NOMO-1 (cell line): Measurements from ENCODE around the gene AGAP1.

Experiments used
- DNase-seq, 2 experiments: peaks; one replicate each; lab custom pipeline; 2025; ENCODE audit not compliant: unreplicated experiment in 2 of 2; lab: John Stamatoyannopoulos, UW

The AGAP1 gene

DNA sequence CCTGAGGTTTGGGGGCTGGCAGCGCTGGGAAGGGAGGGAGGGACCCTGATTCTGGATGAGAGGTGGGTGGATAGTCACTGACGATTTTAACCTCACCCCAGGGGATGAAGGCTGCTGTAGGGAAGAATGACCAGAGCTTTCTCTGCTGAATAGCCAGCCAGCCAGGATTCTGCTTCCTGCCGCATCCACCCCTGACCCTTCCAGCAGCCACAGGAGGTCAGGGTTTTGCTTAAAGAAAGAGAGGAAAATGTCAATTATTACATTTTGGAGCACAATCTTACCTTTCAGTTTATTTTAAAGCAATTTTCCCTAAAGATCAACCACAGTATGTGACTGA, 456.6 kb downstream of the AGAP1 start:
- no peak for DNase-seq

GRCh38 chr2:235951493-235951892, 457.6 kb downstream of the AGAP1 start:
- DNase-seq = no peak

DNA sequence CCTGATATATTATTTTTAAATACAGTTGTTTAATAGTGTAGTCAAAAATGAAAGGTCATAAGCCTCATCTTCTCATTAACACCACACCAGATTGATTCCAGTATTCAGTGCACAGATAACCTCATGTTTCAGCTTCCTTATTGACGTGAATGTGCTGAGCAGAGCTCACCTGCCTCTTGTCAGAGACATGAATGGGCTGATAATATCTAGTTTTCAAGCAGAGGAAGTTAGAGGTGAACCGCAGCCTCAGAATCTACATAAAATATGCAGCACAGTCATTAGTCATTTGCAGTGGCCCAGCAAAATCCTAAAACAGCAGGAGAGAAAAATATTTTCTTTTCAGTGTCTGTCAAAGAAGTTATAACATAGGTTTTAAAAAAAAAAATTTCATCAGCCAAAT, 458.1 kb downstream of the AGAP1 start:
- DNase-seq = no peak

DNA sequence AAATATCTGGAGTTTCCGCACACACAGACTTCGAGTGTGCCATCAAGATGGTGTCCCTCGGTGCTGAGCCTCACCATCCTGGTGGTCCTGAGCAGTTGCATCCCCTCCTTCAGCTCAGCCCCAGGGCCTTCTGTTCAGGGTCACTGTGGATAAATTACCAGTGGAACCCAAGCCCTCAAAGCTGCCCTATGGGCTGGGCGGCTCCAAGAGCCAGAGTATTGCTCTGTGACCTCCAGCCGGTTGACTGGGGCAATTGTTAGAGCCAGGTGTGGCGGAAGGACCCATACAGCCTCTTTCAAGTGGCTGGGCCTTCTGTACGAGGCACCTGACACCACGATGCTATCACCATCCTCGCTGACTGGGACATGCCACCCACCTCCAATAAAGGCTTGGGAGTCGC, 458.9 kb downstream of the AGAP1 start:
- DNase-seq = no peak

GRCh38 chr2:235954281-235954680, 460.4 kb downstream of the AGAP1 start:
- DNase-seq = no peak

DNA sequence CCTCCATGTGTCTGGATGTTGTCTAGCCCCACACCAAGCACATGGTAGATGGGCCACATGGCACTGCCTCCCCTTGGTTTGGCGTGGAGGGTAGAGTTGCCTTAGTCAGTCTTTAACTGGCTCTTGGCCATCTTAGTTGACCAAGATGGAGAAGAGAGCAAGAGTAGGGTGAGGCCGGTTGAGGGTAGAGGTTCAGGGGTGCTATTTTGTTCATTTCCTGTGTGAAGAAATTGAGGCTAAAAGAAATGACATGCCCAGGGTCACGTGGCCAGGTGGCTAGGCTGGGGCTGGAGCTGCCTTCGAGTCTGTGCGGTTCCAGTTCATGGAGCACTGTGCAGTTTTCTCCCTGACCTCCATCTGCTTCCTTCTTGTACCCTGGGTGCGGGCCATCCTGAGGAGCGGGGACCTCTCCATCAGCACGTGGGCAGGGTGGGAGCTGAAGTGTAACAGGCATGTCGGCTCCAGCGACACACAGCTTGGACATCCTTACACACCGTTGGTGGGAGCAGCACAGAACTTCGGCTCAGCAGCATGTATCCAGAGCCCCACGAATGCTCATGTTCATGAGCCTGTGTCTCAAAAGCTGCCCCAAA, 461.1 kb downstream of the AGAP1 start:
- no peak for DNase-seq

- DNase-seq = no peak
These were observed 461.8 kb downstream of the AGAP1 start for GRCh38 chr2:235955664-235956063.

GRCh38 chr2:235956281-235956970, 462.6 kb downstream of the AGAP1 start:
- DNase-seq = no peak

DNA sequence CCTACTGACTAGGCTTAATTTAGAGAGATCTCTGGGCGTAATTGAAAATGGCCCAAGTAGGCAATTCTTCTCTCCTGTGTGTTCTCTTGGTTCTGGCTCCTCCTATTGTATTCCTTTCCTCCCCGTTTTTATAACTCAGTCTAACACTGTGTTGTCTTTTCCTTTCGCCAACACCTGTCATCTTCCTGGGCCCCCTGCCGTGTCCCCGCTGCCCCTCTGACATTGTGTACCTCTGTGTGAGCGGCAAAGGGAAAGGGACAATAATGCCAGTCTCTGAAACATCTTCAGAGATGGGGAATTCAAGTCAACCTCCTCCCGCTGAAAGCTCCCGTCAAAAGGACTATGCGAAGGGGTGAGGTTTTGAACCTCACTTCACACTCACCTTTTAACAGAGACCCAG, 463.4 kb downstream of the AGAP1 start:
- no peak for DNase-seq

GRCh38 chr2:235958221-235958930, 464.5 kb downstream of the AGAP1 start:
- no peak for DNase-seq

DNA sequence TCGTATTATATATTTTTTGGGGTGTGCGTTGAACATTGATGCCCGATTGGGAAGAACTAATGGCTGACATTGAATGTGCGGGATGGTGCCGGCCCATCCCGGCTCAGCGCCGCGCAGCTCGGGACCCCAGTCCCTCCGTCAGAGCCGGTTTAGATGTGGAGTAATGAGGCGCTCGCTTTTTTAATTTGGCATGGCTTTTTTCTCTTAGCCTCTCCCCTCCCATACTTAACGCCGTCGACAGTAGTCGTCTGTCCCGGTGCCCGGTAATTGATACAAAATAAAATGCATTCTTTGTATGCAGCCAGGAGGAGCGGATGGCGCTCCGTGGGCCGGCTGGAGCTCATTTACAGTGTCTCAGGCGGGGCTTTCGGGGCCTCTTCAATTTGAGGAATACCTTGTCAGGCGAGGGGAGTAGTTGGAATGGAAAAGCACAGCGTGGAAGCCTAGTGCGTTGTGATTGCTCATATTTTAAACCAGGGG, 465.1 kb downstream of the AGAP1 start:
- DNase-seq = no peak

DNA sequence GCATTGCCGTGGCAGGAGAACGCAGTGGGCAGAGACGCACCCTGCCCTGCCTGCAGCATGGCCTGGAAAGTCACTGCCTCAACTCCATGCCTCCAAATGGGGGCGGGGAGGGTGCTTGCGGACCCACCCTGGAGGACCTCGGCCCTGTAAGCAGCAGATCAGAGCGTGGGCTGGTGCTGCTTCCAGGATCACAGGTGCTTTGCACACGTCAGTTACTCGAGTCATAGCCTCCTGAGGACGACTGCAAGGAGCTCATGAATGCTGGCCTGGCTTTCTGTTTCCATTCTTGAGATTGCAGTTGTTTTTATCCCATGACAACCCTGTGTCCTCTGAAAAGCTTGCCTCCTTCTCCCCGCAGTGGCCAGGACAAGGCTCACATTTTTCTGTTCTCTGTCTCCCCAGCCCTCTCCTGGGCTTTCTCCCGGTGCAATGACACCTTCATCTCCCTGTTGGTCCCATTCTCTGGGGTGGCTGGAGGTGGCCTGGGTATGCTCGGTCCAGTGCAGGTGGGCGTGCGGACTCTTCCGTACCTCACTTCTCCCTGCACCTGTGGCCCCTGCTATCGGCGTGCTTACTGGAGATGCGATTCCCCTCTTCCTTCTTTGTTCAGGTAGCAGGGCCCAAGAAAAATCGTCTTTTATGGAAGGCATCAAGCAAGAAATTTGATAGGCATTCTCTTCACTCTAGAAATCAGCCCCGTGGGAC, 466.3 kb downstream of the AGAP1 start:
- no peak for DNase-seq

GRCh38 chr2:235960716-235961640, 467.1 kb downstream of the AGAP1 start:
- no peak for DNase-seq

DNA sequence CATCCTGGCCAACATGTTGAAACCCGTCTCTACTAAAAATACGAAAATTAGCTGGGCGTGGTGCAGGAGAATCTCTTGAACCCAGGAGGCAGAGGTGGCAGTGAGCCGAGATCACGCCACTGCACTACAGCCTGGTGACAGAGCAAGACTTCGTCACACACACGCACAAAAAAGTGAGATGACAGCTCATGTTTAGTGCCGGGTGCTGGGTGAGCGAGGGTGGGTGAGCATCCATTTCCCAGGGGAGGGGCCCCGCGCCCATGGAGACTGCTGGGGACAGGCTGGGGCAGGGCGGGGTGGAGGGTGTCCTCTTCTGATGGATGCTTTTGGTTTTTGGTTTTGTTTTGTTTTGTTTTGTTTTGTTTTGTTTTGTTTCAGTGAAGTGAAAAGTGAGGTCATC, 467.9 kb downstream of the AGAP1 start:
- no peak for DNase-seq

GRCh38 chr2:235963853-235964577, 470.2 kb downstream of the AGAP1 start:
- no peak for DNase-seq

- DNase-seq = no peak
These were observed 471.0 kb downstream of the AGAP1 start for GRCh38 chr2:235964787-235965390.

- DNase-seq = no peak
These were observed 472.6 kb downstream of the AGAP1 start for GRCh38 chr2:235966396-235966795.

DNA sequence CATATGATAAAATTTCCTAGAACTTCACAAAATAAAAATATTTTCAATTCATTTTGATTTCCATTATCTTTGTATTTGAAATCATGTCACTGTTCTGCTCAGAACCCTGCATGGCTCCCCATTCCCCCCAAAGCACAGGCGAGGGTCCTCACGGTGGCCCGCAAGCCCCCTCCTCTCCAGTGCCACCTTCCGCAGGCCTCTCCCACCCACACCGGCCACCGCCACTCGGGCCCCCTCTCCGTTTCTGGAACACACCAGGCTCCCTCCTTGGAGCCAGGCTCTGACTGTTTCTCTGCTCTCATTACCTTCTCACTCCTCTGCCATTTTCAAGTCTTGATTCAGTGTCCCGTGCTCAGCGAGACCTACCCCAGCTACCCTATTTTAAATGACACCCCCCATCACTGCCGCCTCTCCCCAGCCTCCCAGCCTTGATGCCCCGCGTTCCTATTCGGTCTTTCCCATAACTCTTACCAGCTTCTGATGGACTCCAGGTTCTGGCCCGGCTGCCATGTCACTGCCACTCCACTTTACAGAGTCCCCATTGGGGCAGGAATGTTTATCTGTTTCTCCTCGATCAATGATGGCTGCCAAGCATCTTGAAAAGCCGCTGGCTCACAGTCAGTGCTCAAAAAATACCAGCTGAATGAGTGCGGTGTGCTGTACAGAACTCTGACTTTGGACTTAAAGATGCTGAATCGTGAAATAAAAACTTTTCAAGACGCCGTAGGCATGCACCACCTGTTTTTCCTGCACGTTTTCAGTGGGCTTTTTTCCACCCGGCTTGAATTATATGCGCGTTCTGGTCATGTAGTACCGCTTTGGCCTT, 473.3 kb downstream of the AGAP1 start:
- DNase-seq = no peak

GRCh38 chr2:235968155-235968554, 474.3 kb downstream of the AGAP1 start:
- no peak for DNase-seq
